ENCODE measurements around the gene OPN4. TPM values are rescaled to one million over a fixed set of nuclear protein-coding genes. Genes with fewer than 3 reads are reported as not detected.

OPN4 gene
- total RNA-seq, 1 experiment from 2014 or later: not detected

GRCh38 chr10:86666538-86666937 is 12.2 kb downstream of the OPN4 start:
- BruUV-seq (replicated peaks): no TSS peak
- intact Hi-C loops (cut with micrococcal nuclease; ENCODE audit: unreplicated experiment): no loop called here
- H3K27me3 ChIP-seq (replicated peaks; ENCODE audit: insufficient read depth, low read depth, low read length, poor library complexity): no peaks in the 10 kb centered on the region
- ChIA-PET CTCF (no interaction called here), POLR2A (ENCODE audit: low non-redundant PET) (no interaction called here)
- DNase-seq (ENCODE audit: low spot score): no peak
- no peak overlapping the region for H3K4me3 ChIP-seq (ENCODE audit: low read depth, low read length, poor library complexity, severe bottlenecking)
- peaks cover 3% of the 10 kb centered on the region for H3K4me1 ChIP-seq (ENCODE audit: insufficient read depth, low read length, poor library complexity, severe bottlenecking)
- no peaks in the 10 kb centered on the region for H3K36me3 ChIP-seq (ENCODE audit: insufficient read depth, low read length, poor library complexity, severe bottlenecking)
- TF ChIP-seq EZH2 (IDR thresholded peaks at IDR 0.05; ENCODE audit: borderline replicate concordance, low read depth, low read length, poor library complexity, severe bottlenecking): no peak
- TF ChIP-seq CTCF (conservative IDR thresholded peaks at IDR 0.05; ENCODE audit: low read depth, low read length): no peak
- H3K27ac ChIP-seq (ENCODE audit: low read depth, low read length, poor library complexity, severe bottlenecking): no peak overlapping the region
- H3K9me3 ChIP-seq (ENCODE audit: low read depth, low read length, poor library complexity, severe bottlenecking): no peaks in the 10 kb centered on the region

DNA sequence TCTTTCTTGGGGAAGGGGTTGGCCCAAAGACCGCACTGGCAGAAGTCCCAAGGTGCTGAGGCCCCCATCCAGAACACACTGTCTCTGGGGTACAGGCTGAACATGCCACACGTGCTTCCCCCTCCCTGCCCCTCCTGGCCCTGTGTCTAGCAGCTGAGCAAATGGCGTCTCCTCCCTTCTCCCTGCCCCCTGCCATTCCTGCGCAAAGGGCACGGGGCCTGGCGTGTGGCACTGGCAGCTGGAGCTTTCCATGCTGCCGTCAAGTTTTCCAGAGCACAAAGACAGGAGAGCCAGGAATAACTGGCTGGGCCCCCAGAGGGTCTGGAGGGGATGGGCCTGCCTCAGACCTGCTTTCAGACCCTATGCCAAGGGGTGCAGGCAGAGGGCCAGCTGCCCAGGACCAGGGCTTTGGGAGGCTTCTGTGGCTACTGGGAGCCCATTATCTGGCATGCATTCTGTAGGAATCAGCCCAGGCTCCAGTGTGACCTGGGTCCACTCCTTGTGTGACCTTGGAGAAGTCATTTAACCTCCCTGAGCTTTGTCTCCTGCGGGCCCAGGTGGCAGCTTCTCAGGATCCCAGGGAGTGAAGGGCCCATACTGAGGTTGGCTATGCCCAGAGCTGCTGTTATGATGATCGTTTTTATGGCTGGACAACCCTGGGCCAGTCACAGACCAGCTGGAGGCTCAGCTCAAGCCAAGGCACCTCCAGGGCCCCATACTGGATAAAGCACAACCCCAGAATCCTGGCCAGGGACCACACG is 13.3 kb downstream of the OPN4 start:
- no peak for TF ChIP-seq EZH2 (IDR thresholded peaks at IDR 0.05; ENCODE audit: borderline replicate concordance, low read depth, low read length, poor library complexity, severe bottlenecking)
- no peak for TF ChIP-seq CTCF (conservative IDR thresholded peaks at IDR 0.05; ENCODE audit: low read depth, low read length)
- H3K27me3 ChIP-seq (replicated peaks; ENCODE audit: insufficient read depth, low read depth, low read length, poor library complexity): no peaks in the 10 kb centered on the region
- no peaks in the 10 kb centered on the region for H3K9me3 ChIP-seq (ENCODE audit: low read depth, low read length, poor library complexity, severe bottlenecking)
- no peaks in the 10 kb centered on the region for H3K36me3 ChIP-seq (ENCODE audit: insufficient read depth, low read length, poor library complexity, severe bottlenecking)
- intact Hi-C loops (cut with micrococcal nuclease; ENCODE audit: unreplicated experiment): no loop called here
- CTCF ChIA-PET: interaction anchor here (0.5 kb wide), 1 partner anchor 96 kb away, joined by 4 read pairs; no protein-coding TSS in a partner anchor
- POLR2A ChIA-PET (ENCODE audit: low non-redundant PET): no interaction called here
- H3K4me3 ChIP-seq (ENCODE audit: low read depth, low read length, poor library complexity, severe bottlenecking): no peak overlapping the region
- no peak for DNase-seq (ENCODE audit: low spot score)
- no peak overlapping the region for H3K27ac ChIP-seq (ENCODE audit: low read depth, low read length, poor library complexity, severe bottlenecking)
- peaks cover 3% of the 10 kb centered on the region for H3K4me1 ChIP-seq (ENCODE audit: insufficient read depth, low read length, poor library complexity, severe bottlenecking)
- BruUV-seq (replicated peaks): no TSS peak

DNA sequence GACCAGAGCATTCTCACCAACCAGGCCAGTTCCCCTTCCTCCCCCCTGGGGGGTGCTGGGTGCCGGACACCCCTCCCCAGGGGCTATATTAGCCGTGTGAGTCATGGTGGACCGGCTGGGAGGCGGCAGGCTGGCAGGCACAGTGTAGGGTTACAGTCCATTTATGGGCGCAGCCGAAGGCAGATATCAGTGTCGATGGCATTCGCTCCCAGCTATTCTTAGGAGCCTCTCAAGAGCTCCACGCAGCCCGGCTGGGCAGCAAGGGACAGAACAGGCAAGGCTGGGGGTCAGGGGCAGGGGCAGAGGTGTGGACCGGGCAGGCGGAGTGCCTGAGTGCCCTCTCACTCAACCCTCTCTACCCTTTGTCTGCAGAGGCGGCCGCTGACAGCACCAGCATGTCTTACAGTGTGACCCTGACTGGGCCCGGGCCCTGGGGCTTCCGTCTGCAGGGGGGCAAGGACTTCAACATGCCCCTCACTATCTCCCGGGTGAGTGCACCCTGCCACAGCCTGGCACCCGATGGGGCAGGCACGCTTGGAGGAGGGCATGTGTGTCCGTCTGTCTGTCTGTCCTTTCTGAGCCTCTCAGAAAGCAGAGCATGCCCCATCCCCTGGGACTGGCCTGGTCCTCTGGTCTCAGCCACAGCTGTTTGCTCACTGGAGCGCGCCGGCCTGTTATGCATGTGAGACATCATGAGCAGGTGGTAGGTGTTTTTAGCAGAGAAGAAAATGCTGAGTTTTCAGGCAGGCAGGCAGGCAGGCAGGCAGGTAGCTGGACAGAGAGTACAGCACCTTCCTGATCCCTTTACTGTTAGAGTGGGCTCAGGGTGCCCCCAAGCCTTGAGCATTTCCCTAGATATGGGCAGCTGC is 14.2 kb downstream of the OPN4 start, which contains the start of gene LDB3:
Gene LDB3 (plus strand): TSS at position 215 of the 869 bp plus-strand sequence. CDS start 181 bp downstream, at position 396.
- intact Hi-C loops (cut with micrococcal nuclease; ENCODE audit: unreplicated experiment): no loop called here
- peak; percentile 41 for DNase-seq (ENCODE audit: low spot score)
- H3K27ac ChIP-seq (ENCODE audit: low read depth, low read length, poor library complexity, severe bottlenecking): no peak within 1 kb of the TSS
- POLR2A ChIA-PET (ENCODE audit: low non-redundant PET): no interaction called here
- CTCF ChIA-PET: interaction anchor here (0.5 kb wide), 1 partner anchor 97 kb away, joined by 4 read pairs; no protein-coding TSS in a partner anchor
- H3K4me1 ChIP-seq (ENCODE audit: insufficient read depth, low read length, poor library complexity, severe bottlenecking): peaks cover 4% of the 10 kb centered on the region
- H3K9me3 ChIP-seq (ENCODE audit: low read depth, low read length, poor library complexity, severe bottlenecking): no peaks in the 10 kb centered on the region
- no peak within 1 kb of the TSS for H3K4me3 ChIP-seq (ENCODE audit: low read depth, low read length, poor library complexity, severe bottlenecking)
- H3K27me3 ChIP-seq (replicated peaks; ENCODE audit: insufficient read depth, low read depth, low read length, poor library complexity): no peaks in the 10 kb centered on the region
- BruUV-seq (replicated peaks): no TSS peak
- TF ChIP-seq CTCF (conservative IDR thresholded peaks at IDR 0.05; ENCODE audit: low read depth, low read length): no peak
- TF ChIP-seq EZH2 (IDR thresholded peaks at IDR 0.05; ENCODE audit: borderline replicate concordance, low read depth, low read length, poor library complexity, severe bottlenecking): no peak
- H3K36me3 ChIP-seq (ENCODE audit: insufficient read depth, low read length, poor library complexity, severe bottlenecking): no peaks in the 10 kb centered on the region

All from A673 (cell line).